ENCODE results near the gene BMP10.

The BMP10 gene

GRCh38 chr2:68819556-68819955 is 51.6 kb downstream of the BMP10 start:
- DNase-seq (ENCODE audit: low read depth): no peak

GRCh38 chr2:68817306-68817705 is 53.9 kb downstream of the BMP10 start:
- DNase-seq (ENCODE audit: low read depth): no peak

Data from T follicular helper cell (primary cell).